HL-60 (cell line): ENCODE results near the gene KRTAP10-7.

Source experiments
- GABPA ChIP-seq: IDR thresholded peaks from 2 replicates; pipeline ENCODE4 v1.6.1; 2012; ENCODE audit warnings: low read depth
- POLR2AphosphoS5 ChIP-seq: IDR thresholded peaks from 2 replicates; pipeline ENCODE4 v1.6.1; 2012; ENCODE audit warnings: low read depth
- SPI1 ChIP-seq: IDR thresholded peaks from 2 replicates; pipeline ENCODE4 v1.6.1; 2012; ENCODE audit warnings: low read depth, mild to moderate bottlenecking, borderline replicate concordance
- TF ChIP-seq, protein P1 (sequence below): IDR thresholded peaks from one replicate; pipeline ENCODE4 v1.5.1; 2011; ENCODE audit warnings: low read length, control low read depth, inconsistent platforms; ENCODE audit not compliant: insufficient read depth
- TF ChIP-seq, protein P2 (sequence below): IDR thresholded peaks from 2 replicates; pipeline ENCODE4 v1.6.1; 2012; ENCODE audit warnings: low read depth; ENCODE audit not compliant: insufficient replicate concordance

DNA sequence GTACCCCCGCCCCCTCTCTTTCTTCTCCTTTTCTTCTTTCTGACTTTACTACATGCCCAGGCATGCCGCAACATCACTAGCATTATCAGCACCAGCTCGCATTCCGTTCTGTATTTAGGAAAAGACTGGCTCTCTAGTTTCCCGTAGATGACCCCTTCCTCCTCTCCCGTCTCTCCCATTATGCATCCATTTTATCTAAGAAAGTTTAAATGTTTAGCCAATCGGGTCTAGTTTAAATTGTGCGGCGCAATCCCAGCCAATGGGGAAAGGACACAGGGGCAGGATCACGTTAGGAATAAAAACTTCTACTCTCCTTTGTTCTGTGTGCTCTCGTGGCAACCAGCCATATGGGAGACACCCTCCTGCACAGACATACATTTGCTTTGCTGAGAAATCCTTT is 2.3 kb upstream of the KRTAP10-7 start:
- TF ChIP-seq, protein P1, sequence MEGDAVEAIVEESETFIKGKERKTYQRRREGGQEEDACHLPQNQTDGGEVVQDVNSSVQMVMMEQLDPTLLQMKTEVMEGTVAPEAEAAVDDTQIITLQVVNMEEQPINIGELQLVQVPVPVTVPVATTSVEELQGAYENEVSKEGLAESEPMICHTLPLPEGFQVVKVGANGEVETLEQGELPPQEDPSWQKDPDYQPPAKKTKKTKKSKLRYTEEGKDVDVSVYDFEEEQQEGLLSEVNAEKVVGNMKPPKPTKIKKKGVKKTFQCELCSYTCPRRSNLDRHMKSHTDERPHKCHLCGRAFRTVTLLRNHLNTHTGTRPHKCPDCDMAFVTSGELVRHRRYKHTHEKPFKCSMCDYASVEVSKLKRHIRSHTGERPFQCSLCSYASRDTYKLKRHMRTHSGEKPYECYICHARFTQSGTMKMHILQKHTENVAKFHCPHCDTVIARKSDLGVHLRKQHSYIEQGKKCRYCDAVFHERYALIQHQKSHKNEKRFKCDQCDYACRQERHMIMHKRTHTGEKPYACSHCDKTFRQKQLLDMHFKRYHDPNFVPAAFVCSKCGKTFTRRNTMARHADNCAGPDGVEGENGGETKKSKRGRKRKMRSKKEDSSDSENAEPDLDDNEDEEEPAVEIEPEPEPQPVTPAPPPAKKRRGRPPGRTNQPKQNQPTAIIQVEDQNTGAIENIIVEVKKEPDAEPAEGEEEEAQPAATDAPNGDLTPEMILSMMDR: no peak
- TF ChIP-seq POLR2AphosphoS5 (no peak), SPI1 (no peak), GABPA (no peak)
- TF ChIP-seq, protein P2, sequence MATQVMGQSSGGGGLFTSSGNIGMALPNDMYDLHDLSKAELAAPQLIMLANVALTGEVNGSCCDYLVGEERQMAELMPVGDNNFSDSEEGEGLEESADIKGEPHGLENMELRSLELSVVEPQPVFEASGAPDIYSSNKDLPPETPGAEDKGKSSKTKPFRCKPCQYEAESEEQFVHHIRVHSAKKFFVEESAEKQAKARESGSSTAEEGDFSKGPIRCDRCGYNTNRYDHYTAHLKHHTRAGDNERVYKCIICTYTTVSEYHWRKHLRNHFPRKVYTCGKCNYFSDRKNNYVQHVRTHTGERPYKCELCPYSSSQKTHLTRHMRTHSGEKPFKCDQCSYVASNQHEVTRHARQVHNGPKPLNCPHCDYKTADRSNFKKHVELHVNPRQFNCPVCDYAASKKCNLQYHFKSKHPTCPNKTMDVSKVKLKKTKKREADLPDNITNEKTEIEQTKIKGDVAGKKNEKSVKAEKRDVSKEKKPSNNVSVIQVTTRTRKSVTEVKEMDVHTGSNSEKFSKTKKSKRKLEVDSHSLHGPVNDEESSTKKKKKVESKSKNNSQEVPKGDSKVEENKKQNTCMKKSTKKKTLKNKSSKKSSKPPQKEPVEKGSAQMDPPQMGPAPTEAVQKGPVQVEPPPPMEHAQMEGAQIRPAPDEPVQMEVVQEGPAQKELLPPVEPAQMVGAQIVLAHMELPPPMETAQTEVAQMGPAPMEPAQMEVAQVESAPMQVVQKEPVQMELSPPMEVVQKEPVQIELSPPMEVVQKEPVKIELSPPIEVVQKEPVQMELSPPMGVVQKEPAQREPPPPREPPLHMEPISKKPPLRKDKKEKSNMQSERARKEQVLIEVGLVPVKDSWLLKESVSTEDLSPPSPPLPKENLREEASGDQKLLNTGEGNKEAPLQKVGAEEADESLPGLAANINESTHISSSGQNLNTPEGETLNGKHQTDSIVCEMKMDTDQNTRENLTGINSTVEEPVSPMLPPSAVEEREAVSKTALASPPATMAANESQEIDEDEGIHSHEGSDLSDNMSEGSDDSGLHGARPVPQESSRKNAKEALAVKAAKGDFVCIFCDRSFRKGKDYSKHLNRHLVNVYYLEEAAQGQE: no peak
